GM12878 (cell line): ENCODE data around the gene VIPAS39.

Source experiments
- CEBPB ChIP-seq, 2 experiments: fragments of 150-350 bp in 1 of 2; IDR thresholded peaks; 2 replicates each; pipeline ENCODE4 v1.6.1; 2012 to 2014; ENCODE audit warnings: low read depth in 2 of 2, low read length in 2 of 2, borderline replicate concordance in 1 of 2, inconsistent platforms in 1 of 2
- EP300 ChIP-seq, 2 experiments: fragments of 150-350 bp in 1 of 2; IDR thresholded peaks; 2 replicates each; pipeline ENCODE4 v1.6.1; 2011 to 2012; ENCODE audit warnings: low read depth in 2 of 2, low read length in 2 of 2, borderline replicate concordance in 1 of 2, improper control_type of control experiment in 1 of 2, inconsistent platforms in 1 of 2; ENCODE audit not compliant: control insufficient read depth in 1 of 2
- MEF2A ChIP-seq: IDR thresholded peaks from 2 replicates; pipeline ENCODE4 v1.6.1; 2011; ENCODE audit warnings: low read depth, mild to moderate bottlenecking, low read length, moderate library complexity; ENCODE audit not compliant: insufficient read depth
- NRF1 ChIP-seq: conservative IDR thresholded peaks from 2 replicates; pipeline ENCODE4 v1.6.1; 2011; ENCODE audit warnings: mild to moderate bottlenecking, low read depth, low read length, improper control_type of control experiment
- RAD51 ChIP-seq: fragments of 450-650 bp; IDR thresholded peaks from 2 replicates; pipeline ENCODE4 v1.6.1; 2016; ENCODE audit warnings: moderate library complexity, mild to moderate bottlenecking, inconsistent platforms
- YY1 ChIP-seq: IDR thresholded peaks from 2 replicates; pipeline ENCODE4 v1.6.1; 2011; ENCODE audit warnings: low read depth, mild to moderate bottlenecking, low read length
- TF ChIP-seq, protein P1 (sequence below): IDR thresholded peaks from 2 replicates; pipeline ENCODE4 v1.6.1; 2012; ENCODE audit warnings: low read depth, low read length, improper control_type of control experiment
- TF ChIP-seq, protein P2 (sequence below), 3 experiments: IDR thresholded peaks in 2 of 3; conservative IDR thresholded peaks in 1 of 3; 2 replicates each; pipeline ENCODE4 v1.5.1; 2011; ENCODE audit warnings: low read depth in 3 of 3, low read length in 3 of 3, mild to moderate bottlenecking in 3 of 3, control low read depth in 2 of 3, moderate library complexity in 2 of 3, inconsistent platforms in 1 of 3, mixed read lengths in 1 of 3; ENCODE audit not compliant: control insufficient read depth in 2 of 3, insufficient read depth in 1 of 3; ENCODE audit errors: extremely low read depth in 1 of 3

GRCh38 chr14:77377502-77377844 is 79.9 kb downstream of the VIPAS39 start:
- TF ChIP-seq CEBPB (IDR thresholded peaks at IDR 0.05; ENCODE audit: borderline replicate concordance in 1 of 2, low read depth in 2 of 2, low read length in 2 of 2) = no peak
- TF ChIP-seq NRF1 = no peak
- TF ChIP-seq, protein P1, sequence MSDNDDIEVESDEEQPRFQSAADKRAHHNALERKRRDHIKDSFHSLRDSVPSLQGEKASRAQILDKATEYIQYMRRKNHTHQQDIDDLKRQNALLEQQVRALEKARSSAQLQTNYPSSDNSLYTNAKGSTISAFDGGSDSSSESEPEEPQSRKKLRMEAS = no peak
- TF ChIP-seq RAD51 = no peak
- TF ChIP-seq MEF2A = no peak
- no peak for TF ChIP-seq EP300 (IDR thresholded peaks at IDR 0.05; ENCODE audit: borderline replicate concordance in 1 of 2, control insufficient read depth in 1 of 2, low read depth in 2 of 2, low read length in 2 of 2)
- TF ChIP-seq, protein P2, sequence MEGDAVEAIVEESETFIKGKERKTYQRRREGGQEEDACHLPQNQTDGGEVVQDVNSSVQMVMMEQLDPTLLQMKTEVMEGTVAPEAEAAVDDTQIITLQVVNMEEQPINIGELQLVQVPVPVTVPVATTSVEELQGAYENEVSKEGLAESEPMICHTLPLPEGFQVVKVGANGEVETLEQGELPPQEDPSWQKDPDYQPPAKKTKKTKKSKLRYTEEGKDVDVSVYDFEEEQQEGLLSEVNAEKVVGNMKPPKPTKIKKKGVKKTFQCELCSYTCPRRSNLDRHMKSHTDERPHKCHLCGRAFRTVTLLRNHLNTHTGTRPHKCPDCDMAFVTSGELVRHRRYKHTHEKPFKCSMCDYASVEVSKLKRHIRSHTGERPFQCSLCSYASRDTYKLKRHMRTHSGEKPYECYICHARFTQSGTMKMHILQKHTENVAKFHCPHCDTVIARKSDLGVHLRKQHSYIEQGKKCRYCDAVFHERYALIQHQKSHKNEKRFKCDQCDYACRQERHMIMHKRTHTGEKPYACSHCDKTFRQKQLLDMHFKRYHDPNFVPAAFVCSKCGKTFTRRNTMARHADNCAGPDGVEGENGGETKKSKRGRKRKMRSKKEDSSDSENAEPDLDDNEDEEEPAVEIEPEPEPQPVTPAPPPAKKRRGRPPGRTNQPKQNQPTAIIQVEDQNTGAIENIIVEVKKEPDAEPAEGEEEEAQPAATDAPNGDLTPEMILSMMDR (IDR thresholded peaks at IDR 0.05 in 2 of 3, conservative IDR thresholded peaks at IDR 0.05 in 1 of 3; ENCODE audit: control insufficient read depth in 2 of 3, extremely low read depth in 1 of 3, insufficient read depth in 1 of 3, low read depth in 3 of 3, low read length in 3 of 3) = no peak
- TF ChIP-seq YY1 = no peak
